GM18517 (cell line): ENCODE data around the gene RHO.
"Not testable (repeated sequence)": the region's sequence is repeated elsewhere in the genome, so short reads cannot be mapped to it uniquely, and the experiment has no call there.

Experiments used
- ATAC-seq: cut with Tn5 transposase; IDR thresholded peaks from one replicate; pipeline ENCODE4 v1.9.1; 2021; ENCODE audit warnings: mild to moderate bottlenecking, moderate library complexity; ENCODE audit not compliant: unreplicated experiment

The RHO gene

GRCh38 chr3:129498603-129499488, 29.6 kb upstream of the RHO start:
- not testable (repeated sequence) for ATAC-seq

GRCh38 chr3:129499604-129500333, 28.7 kb upstream of the RHO start:
- ATAC-seq = not testable (repeated sequence)

GRCh38 chr3:129500334-129500658, 28.1 kb upstream of the RHO start:
- no peak for ATAC-seq

GRCh38 chr3:129501630-129502029, 26.8 kb upstream of the RHO start:
- no peak for ATAC-seq

- no peak for ATAC-seq
These were observed 25.6 kb upstream of the RHO start for GRCh38 chr3:129502641-129503408.

- no peak for ATAC-seq
These were observed 24.8 kb upstream of the RHO start for GRCh38 chr3:129503471-129504291.

GRCh38 chr3:129504471-129505100, 23.9 kb upstream of the RHO start:
- ATAC-seq = no peak

GRCh38 chr3:129505341-129505740, 23.1 kb upstream of the RHO start:
- ATAC-seq = no peak

- ATAC-seq = no peak
These were observed 22.2 kb upstream of the RHO start for GRCh38 chr3:129506231-129506742.

- ATAC-seq = no peak
These were observed 21.1 kb upstream of the RHO start for GRCh38 chr3:129507181-129507831.

GRCh38 chr3:129512595-129512994, 15.8 kb upstream of the RHO start:
- no peak for ATAC-seq

GRCh38 chr3:129513705-129514104, 14.7 kb upstream of the RHO start:
- no peak for ATAC-seq

GRCh38 chr3:129514110-129514509, 14.3 kb upstream of the RHO start:
- ATAC-seq = no peak

GRCh38 chr3:129514563-129514962, 13.9 kb upstream of the RHO start:
- no peak for ATAC-seq

GRCh38 chr3:129515108-129515820, 13.2 kb upstream of the RHO start:
- ATAC-seq = not testable (repeated sequence)

GRCh38 chr3:129515821-129516432, 12.5 kb upstream of the RHO start:
- not testable (repeated sequence) for ATAC-seq

GRCh38 chr3:129517516-129517915, 10.9 kb upstream of the RHO start:
- ATAC-seq = no peak

GRCh38 chr3:129518038-129518561, 10.3 kb upstream of the RHO start:
- no peak for ATAC-seq
